8988T (cell line): ENCODE measurements around the gene EHF.
"Not testable (repeated sequence)": the region's sequence is repeated elsewhere in the genome, so short reads cannot be mapped to it uniquely, and the experiment has no call there.

Experiments
- DNase-seq: peaks from one replicate; pipeline ENCODE4 v3.0.0; 2011

Gene EHF

DNA sequence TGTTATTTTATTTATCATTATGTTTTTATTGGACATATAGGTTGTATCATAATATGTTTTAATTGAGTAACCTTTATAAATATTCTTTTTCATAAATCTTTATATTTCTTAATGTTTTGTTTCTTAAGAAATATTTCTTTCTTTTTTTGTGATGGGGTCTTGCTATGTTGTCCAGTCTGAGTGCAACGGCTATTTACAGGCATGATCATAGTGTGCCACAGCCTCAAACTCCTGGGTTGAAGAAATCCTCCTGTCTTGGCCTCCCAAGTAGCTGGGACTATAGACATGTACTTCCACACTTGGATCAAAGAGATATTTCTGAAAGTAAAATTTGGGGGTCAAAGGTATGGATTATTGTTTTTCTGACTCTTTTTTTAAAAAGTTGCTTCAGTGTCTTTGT, 53.1 kb downstream of the EHF start:
- no peak for DNase-seq

- no peak for DNase-seq
Observed at GRCh38 chr11:34676227-34676626, 55.3 kb downstream of the EHF start.

- DNase-seq, result no peak
Observed at GRCh38 chr11:34679681-34680080, 58.8 kb downstream of the EHF start.

GRCh38 chr11:34680206-34680605, 59.3 kb downstream of the EHF start:
- no peak for DNase-seq

- peak; percentile 15 for DNase-seq
Observed at GRCh38 chr11:34680918-34681586, 60.2 kb downstream of the EHF start.

- DNase-seq, result no peak
Observed at GRCh38 chr11:34682825-34683224, 61.9 kb downstream of the EHF start.

- no peak for DNase-seq
Observed at GRCh38 chr11:34683396-34683795, 62.5 kb downstream of the EHF start.

GRCh38 chr11:34685864-34686263, 65.0 kb downstream of the EHF start:
- DNase-seq, result no peak

GRCh38 chr11:34692299-34692698, 71.4 kb downstream of the EHF start:
- not testable (repeated sequence) for DNase-seq

DNA sequence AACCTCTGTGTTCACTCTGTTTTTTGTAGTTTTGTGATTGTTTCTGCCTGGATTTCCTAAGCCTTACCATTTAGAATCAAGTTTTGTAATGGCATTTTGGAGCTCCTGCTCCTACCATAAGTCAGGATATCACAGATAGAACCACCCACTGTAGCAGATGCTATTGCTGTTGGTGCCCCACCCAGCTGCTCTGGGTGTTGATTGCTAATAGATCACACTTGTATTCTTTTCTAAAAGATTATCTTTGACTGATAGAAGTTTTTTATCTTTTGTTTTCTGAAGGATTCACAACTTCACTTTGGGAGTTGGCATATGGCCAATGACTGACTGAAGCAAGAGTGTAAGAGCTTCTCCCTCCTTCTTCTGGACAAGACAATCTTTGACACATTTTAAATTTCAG, 76.0 kb downstream of the EHF start:
- no peak for DNase-seq

GRCh38 chr11:34706709-34707461, 86.0 kb downstream of the EHF start:
- DNase-seq, result no peak

DNA sequence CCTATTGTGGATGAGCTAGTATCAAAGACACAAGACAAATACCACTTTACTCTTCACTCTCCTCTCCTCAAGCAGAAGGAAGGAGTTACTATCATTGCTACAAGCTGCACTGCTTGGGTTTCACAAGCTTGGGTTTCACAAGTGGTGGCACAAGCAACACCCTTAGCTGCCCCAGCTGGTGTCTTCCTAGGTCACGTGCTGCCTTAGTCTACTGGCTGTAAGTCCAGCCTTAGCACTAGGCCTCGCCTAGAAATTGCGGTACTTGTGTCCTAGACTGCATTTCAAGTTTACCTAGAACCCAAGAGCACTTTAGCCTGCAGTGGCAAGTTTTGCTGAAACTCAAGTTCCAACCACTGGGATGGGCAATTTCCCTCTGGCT, 86.6 kb downstream of the EHF start:
- no peak for DNase-seq
